MM.1S (cell line): Measurements from ENCODE around the gene TFF2.

Source experiments
- EZH2 ChIP-seq: fragments of 300-600 bp; sonication (generic); optimal IDR thresholded peaks from 2 replicates; pipeline ENCODE3; 2017; ENCODE audit warnings: low read depth, mild to moderate bottlenecking, antibody characterized with exemption, low read length, mixed read lengths
- TF ChIP-seq, protein P1 (sequence below): fragments of 300-600 bp; sonication (generic); IDR thresholded peaks from 2 replicates; pipeline ENCODE4 v1.5.1; 2016; ENCODE audit warnings: antibody characterized with exemption, low read length, mixed read lengths

DNA sequence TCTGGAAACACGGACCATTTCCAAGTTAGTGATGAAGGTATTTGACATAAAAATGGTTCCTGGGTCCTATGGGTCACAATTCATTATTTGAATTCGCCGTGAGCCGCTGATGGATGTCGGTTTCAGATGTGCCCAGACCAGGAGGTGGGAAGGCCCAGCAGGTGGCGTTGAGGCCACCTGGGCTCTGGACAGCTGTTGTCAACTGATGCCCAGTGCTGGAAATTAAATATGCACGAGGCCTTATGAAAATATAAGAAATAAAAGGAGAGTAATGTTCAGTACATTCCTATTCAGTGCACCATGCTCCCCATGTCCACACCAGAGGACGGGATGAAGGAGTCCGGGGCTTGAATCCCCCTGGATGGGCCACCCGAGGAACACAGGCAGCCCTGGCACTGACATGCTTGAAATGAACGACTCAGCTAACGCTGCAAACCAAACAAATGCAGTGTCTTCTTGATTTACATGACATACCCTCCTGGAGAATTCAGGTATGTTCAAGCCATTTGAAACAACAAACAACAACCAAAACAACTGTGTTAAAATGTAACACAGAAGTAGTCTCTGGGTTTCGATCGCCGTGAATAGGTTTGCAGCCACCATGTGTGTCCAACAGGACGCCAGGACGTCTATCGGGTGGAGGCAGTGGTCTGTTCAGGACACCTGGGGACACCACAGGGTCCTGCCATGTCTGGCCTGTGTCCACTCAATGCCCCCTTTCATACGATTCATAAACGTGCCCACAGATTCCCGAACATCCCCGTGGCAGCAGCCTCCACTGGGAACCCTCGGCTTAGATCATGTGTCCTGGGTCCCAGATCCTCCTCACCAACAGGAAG, 41.7 kb downstream of the TFF2 start:
- TF ChIP-seq, protein P1, sequence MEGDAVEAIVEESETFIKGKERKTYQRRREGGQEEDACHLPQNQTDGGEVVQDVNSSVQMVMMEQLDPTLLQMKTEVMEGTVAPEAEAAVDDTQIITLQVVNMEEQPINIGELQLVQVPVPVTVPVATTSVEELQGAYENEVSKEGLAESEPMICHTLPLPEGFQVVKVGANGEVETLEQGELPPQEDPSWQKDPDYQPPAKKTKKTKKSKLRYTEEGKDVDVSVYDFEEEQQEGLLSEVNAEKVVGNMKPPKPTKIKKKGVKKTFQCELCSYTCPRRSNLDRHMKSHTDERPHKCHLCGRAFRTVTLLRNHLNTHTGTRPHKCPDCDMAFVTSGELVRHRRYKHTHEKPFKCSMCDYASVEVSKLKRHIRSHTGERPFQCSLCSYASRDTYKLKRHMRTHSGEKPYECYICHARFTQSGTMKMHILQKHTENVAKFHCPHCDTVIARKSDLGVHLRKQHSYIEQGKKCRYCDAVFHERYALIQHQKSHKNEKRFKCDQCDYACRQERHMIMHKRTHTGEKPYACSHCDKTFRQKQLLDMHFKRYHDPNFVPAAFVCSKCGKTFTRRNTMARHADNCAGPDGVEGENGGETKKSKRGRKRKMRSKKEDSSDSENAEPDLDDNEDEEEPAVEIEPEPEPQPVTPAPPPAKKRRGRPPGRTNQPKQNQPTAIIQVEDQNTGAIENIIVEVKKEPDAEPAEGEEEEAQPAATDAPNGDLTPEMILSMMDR = peak; percentile 52
- TF ChIP-seq EZH2 = no peak
